CD4-positive, alpha-beta memory T cell (primary cell): ENCODE results near the gene SLC7A7. TPM values are rescaled to one million over a fixed set of nuclear protein-coding genes. Genes with fewer than 3 reads are reported as not detected.

ENCODE experiments used
- CTCF ChIA-PET: fragments of 350-600 bp; sonication (Branson Sonifier 250); formaldehyde crosslinking; loops from one replicate; lab custom pipeline; 2021; ENCODE audit warnings: inconsistent platforms; ENCODE audit not compliant: partially characterized antibody; lab: Charles Lee
- POLR2A ChIA-PET: fragments of 350-600 bp; sonication (Branson Sonifier 250); formaldehyde crosslinking; loops from one replicate; lab custom pipeline; 2021; ENCODE audit not compliant: partially characterized antibody; lab: Charles Lee
- DNase-seq, 5 donors: peaks; one replicate each; pipeline versions ENCODE4 v3.0.0 to v3.0.0-alpha.2; 2020 to 2022; ENCODE audit warnings: mixed read lengths in 1 of 5
- H3K27ac ChIP-seq: one replicate; pipeline ENCODE4 v1.7.0; 2013; ENCODE audit warnings: low read depth, low read length
- H3K27me3 ChIP-seq: 2 replicates; pipeline ENCODE4 v1.7.0; 2013; ENCODE audit warnings: mild to moderate bottlenecking, low read length, moderate library complexity; ENCODE audit not compliant: insufficient read depth
- H3K36me3 ChIP-seq: 2 replicates; pipeline ENCODE4 v1.7.0; 2013; ENCODE audit warnings: mild to moderate bottlenecking, low read length, moderate library complexity; ENCODE audit not compliant: insufficient read depth
- H3K4me1 ChIP-seq: 2 replicates; pipeline ENCODE4 v1.7.0; 2013; ENCODE audit warnings: mild to moderate bottlenecking, low read length, moderate library complexity; ENCODE audit not compliant: insufficient read depth
- H3K4me3 ChIP-seq, 2 donors: one replicate each; pipeline ENCODE4 v1.7.0; 2013; ENCODE audit warnings: low read length in 2 of 2, mild to moderate bottlenecking in 1 of 2
- H3K9me3 ChIP-seq, 2 donors: one replicate each; pipeline ENCODE4 v1.7.0; 2013; ENCODE audit warnings: low read length in 2 of 2, control low read depth in 1 of 2; ENCODE audit not compliant: control insufficient read depth in 1 of 2
- H3K27ac Mint-ChIP-seq, 7 donors: one replicate each; pipeline ENCODE4 v1.8.0; 2020 to 2021; ENCODE audit warnings: mixed read lengths in 7 of 7, mild to moderate bottlenecking in 6 of 7, inconsistent platforms in 3 of 7, moderate library complexity in 3 of 7
- H3K27me3 Mint-ChIP-seq, 2 donors: one replicate each; pipeline ENCODE4 v1.8.0; 2020 to 2021; ENCODE audit warnings: mixed read lengths in 2 of 2
- H3K36me3 Mint-ChIP-seq, 2 donors: one replicate each; pipeline ENCODE4 v1.8.0; 2020 to 2021; ENCODE audit warnings: mixed read lengths in 2 of 2, inconsistent platforms in 1 of 2, mild to moderate bottlenecking in 1 of 2
- H3K4me1 Mint-ChIP-seq, 4 donors: one replicate each; pipeline ENCODE4 v1.8.0; 2020 to 2021; ENCODE audit warnings: mixed read lengths in 4 of 4, mild to moderate bottlenecking in 1 of 4
- H3K4me3 Mint-ChIP-seq, 8 donors: one replicate each; pipeline ENCODE4 v1.8.0; 2020 to 2021; ENCODE audit warnings: mixed read lengths in 8 of 8, mild to moderate bottlenecking in 7 of 8, moderate library complexity in 6 of 8, inconsistent platforms in 3 of 8
- H3K9me3 Mint-ChIP-seq, 8 donors: one replicate each; pipeline ENCODE4 v1.8.0; 2020 to 2021; ENCODE audit warnings: mixed read lengths in 8 of 8, mild to moderate bottlenecking in 5 of 8, inconsistent platforms in 3 of 8, moderate library complexity in 1 of 8
- intact Hi-C: fragments of 100-400 bp; cut with micrococcal nuclease; formaldehyde crosslinking; loops from one replicate; pipeline ENCODE4 v1.15.1; 2023
- polyA plus RNA-seq, 2 donors: library from polyadenylated mRNA; unstranded; fragments of 300-500 nt; fragmentation: Illumina TruSeq; gene quantifications; one replicate each; pipeline ENCODE4 v1.2.3, GENCODE V29; 2021
- total RNA-seq, 2 experiments: library from RNA; stranded (reverse); gene quantifications; one replicate each; pipeline ENCODE4 v1.2.3, GENCODE V29; 2021

The SLC7A7 gene
- total and polyA plus RNA-seq, 4 experiments from 2014 or later = 0.21 to 1.5 (median 0.72) TPM

DNA sequence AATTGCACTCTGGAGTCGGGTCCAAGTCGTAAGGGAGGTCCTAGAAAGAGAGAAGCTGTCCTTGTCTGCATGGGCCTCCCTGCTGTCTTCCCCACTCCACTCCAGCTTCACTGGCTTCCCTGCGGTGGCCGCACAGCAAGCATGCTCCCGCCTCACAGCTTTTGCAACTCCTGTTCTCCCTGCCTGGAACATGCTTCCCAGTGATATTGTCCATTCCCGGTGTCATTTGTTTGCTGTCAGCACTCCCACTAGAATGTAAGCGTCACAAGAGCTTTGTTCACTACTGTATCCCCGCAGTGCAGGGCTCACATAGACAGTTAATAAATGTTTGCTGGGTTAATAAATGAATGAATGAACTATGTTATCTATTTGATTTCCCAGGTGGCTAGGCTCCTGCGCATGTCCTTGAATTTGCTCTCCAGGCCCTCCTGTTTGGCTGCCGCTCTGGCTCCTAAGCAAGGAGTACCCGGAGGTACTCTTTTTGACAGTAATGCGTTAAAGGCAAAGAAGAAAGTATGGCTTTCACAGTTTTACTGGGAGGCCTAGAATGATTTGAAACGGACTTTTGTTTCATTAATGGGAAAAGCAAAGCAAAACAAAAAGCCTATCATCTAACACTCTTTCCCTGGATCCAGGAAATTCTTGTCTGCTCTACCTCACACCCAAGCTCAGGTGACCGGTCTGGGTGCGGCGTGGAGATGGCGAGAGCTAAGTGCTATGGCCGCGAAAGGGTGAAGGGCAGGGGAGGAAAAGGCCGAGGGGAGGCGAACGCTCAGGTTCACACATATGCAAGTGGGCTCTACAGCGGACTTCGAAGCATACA is 6.2 kb upstream of the SLC7A7 start:
- POLR2A ChIA-PET = interaction anchor here (2.5 kb wide), 1 partner anchor 98 kb away, joined by 9 read pairs; the partner anchor contains the start of gene RBM23
- intact Hi-C loops = loop anchor here (5.0 kb wide), 1 partner anchor 236 kb away; the partner anchor contains the start of gene CDH24
- peaks cover 6 to 22% (median 12%) of the 10 kb centered on the region in 4 donors for H3K4me1 Mint-ChIP-seq

DNA sequence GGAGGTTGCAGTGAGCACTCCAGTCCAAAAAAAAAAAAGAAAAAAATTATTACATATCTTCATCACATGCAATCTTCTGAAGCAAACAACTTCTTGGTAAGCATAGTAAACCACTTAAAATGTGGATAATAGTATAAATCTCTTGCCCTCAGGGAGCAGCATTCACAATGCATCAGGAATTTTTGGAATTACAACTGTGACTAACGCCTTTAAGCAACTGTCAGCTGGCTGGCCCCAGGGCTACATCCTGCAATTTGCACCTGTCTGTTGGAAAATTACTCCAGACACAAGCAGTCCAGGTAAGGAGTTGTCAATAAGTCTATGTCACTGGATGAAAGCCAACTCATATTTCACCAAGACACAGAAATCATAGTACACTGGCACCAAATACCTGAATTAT is 5.5 kb upstream of the SLC7A7 start:
- Histone ChIP-seq H3K27ac (no peak overlapping the region), H3K9me3 (no peaks in the 10 kb centered on the region), H3K36me3 (no peaks in the 10 kb centered on the region), H3K4me1 (peaks cover 7% of the 10 kb centered on the region), H3K4me3 (no peak overlapping the region), H3K27me3 (no peaks in the 10 kb centered on the region)
- ChIA-PET CTCF (interaction anchor here (1.1 to 13.9 kb wide), 5 partner anchors 36 to 250 kb away, joined by 4 to 403 read pairs (median 38); partner anchors contain the start of gene LRP10), POLR2A (no interaction called here)
- Mint-ChIP-seq H3K27ac (no peak overlapping the region), H3K27me3 (peaks cover 6 to 16% of the 10 kb centered on the region in 2 donors), H3K36me3 (no peaks in the 10 kb centered on the region), H3K4me1 (peaks cover 8 to 23% (median 12%) of the 10 kb centered on the region in 4 donors), H3K4me3 (peak overlapping the region in 1 of 8 donors; percentile 25), H3K9me3 (no peaks in the 10 kb centered on the region)
- DNase-seq = no peak
- intact Hi-C loops = loop anchor here (5.0 kb wide), 1 partner anchor 237 kb away; the partner anchor contains the start of gene CDH24

More for the DNA sequence above, 6.2 kb upstream of the SLC7A7 start:
- CTCF ChIA-PET = interaction anchor here (0.6 to 13.9 kb wide), 10 partner anchors 10 to 1599 kb away, joined by 4 to 403 read pairs (median 19); partner anchors contain the start of genes DAD1, LRP10 and MMP14
- no peak overlapping the region for H3K4me3 ChIP-seq
- no peaks in the 10 kb centered on the region for H3K9me3 ChIP-seq
- H3K4me3 Mint-ChIP-seq = peak overlapping the region in 2 of 8 donors; percentile 39 to 62
- H3K36me3 Mint-ChIP-seq = no peaks in the 10 kb centered on the region
- H3K27me3 Mint-ChIP-seq = peaks cover 6 to 16% of the 10 kb centered on the region in 2 donors
- no peaks in the 10 kb centered on the region for H3K36me3 ChIP-seq
- no peak for DNase-seq
- no peak overlapping the region for H3K27ac ChIP-seq
- no peak overlapping the region for H3K27ac Mint-ChIP-seq
- H3K4me1 ChIP-seq = peaks cover 7% of the 10 kb centered on the region
- no peaks in the 10 kb centered on the region for H3K27me3 ChIP-seq
- H3K9me3 Mint-ChIP-seq = no peaks in the 10 kb centered on the region

GRCh38 chr14:22819151-22819988 is 4.1 kb upstream of the SLC7A7 start:
- H3K27ac Mint-ChIP-seq = no peak overlapping the region
- intact Hi-C loops = no loop called here
- H3K4me1 ChIP-seq = peaks cover under 1% of the 10 kb centered on the region
- peaks cover 5 to 16% of the 10 kb centered on the region in 2 donors for H3K27me3 Mint-ChIP-seq
- H3K4me3 ChIP-seq = no peak overlapping the region
- peaks cover 8 to 23% (median 9%) of the 10 kb centered on the region in 4 donors for H3K4me1 Mint-ChIP-seq
- POLR2A ChIA-PET = interaction anchor here (0.6 to 1.1 kb wide), 2 partner anchors 11 to 248 kb away, joined by 3 to 4 read pairs; no protein-coding TSS in a partner anchor
- H3K27ac ChIP-seq = no peak overlapping the region
- no peaks in the 10 kb centered on the region for H3K36me3 ChIP-seq
- H3K9me3 Mint-ChIP-seq = no peaks in the 10 kb centered on the region
- no peaks in the 10 kb centered on the region for H3K9me3 ChIP-seq
- CTCF ChIA-PET = interaction anchor here (0.8 to 13.9 kb wide), 7 partner anchors 8 to 906 kb away, joined by 3 to 403 read pairs (median 4); partner anchors contain the start of genes AJUBA and LRP10
- no peak overlapping the region for H3K4me3 Mint-ChIP-seq
- H3K36me3 Mint-ChIP-seq = no peaks in the 10 kb centered on the region
- no peak for DNase-seq
- H3K27me3 ChIP-seq = no peaks in the 10 kb centered on the region

GRCh38 chr14:22814373-22814772 is 862 bp downstream of the SLC7A7 start:
- H3K4me3 ChIP-seq = no peak overlapping the region
- no peaks in the 10 kb centered on the region for H3K9me3 ChIP-seq
- CTCF ChIA-PET = interaction anchor here (1.6 to 1.8 kb wide), 2 partner anchors 9 to 244 kb away, joined by 4 to 9 read pairs; no protein-coding TSS in a partner anchor
- H3K36me3 ChIP-seq = no peaks in the 10 kb centered on the region
- H3K27me3 ChIP-seq = no peaks in the 10 kb centered on the region
- no peaks in the 10 kb centered on the region for H3K9me3 Mint-ChIP-seq
- H3K4me3 Mint-ChIP-seq = no peak overlapping the region
- no peak for DNase-seq
- H3K27ac Mint-ChIP-seq = no peak overlapping the region
- peaks cover 0 to 12% (median 3%) of the 10 kb centered on the region in 4 donors for H3K4me1 Mint-ChIP-seq
- H3K36me3 Mint-ChIP-seq = no peaks in the 10 kb centered on the region
- POLR2A ChIA-PET = no interaction called here
- no peaks in the 10 kb centered on the region for H3K4me1 ChIP-seq
- intact Hi-C loops = no loop called here
- peaks cover 3% of the 10 kb centered on the region in 2 donors for H3K27me3 Mint-ChIP-seq
- H3K27ac ChIP-seq = no peak overlapping the region

- Mint-ChIP-seq H3K9me3 (no peaks in the 10 kb centered on the region), H3K4me3 (no peak overlapping the region), H3K27me3 (peaks cover under 1 to 3% of the 10 kb centered on the region in 2 donors), H3K27ac (no peak overlapping the region), H3K4me1 (peaks cover 0 to 12% (median 3%) of the 10 kb centered on the region in 4 donors), H3K36me3 (no peaks in the 10 kb centered on the region)
- H3K4me3 ChIP-seq = no peak overlapping the region
- H3K4me1 ChIP-seq = no peaks in the 10 kb centered on the region
- H3K9me3 ChIP-seq = no peaks in the 10 kb centered on the region
- H3K27ac ChIP-seq = no peak overlapping the region
- intact Hi-C loops = no loop called here
- POLR2A ChIA-PET = no interaction called here
- no peaks in the 10 kb centered on the region for H3K27me3 ChIP-seq
- CTCF ChIA-PET = interaction anchor here (0.8 to 1.1 kb wide), 3 partner anchors 11 to 91 kb away, joined by 3 read pairs; no protein-coding TSS in a partner anchor
- no peak for DNase-seq
- no peaks in the 10 kb centered on the region for H3K36me3 ChIP-seq
These were observed 2.1 kb downstream of the SLC7A7 start for GRCh38 chr14:22813145-22813544.

DNA sequence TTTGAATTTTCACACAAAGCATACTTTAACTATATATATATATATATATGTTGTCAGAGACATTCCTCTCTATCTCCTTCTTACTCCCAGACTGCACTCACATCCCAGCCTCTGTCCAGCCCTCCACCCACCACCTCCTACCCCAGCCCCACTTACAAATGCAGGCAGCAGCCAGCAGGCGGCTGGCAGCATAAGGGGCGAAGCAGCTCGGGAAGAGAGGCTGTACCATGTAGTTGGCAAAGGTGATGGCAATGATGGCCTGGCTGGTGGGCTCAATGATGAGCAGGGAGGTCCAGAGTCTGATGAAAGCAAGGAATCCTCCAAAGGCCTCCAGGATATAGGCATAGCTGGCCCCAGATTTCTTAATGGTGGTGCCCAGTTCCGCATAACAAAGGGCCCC is 2.5 kb downstream of the SLC7A7 start:
- peaks cover 1 to 3% of the 10 kb centered on the region in 2 donors for H3K27me3 Mint-ChIP-seq
- Histone ChIP-seq H3K27me3 (no peaks in the 10 kb centered on the region), H3K4me1 (no peaks in the 10 kb centered on the region), H3K9me3 (no peaks in the 10 kb centered on the region), H3K4me3 (no peak overlapping the region), H3K27ac (no peak overlapping the region), H3K36me3 (no peaks in the 10 kb centered on the region)
- POLR2A ChIA-PET = no interaction called here
- H3K27ac Mint-ChIP-seq = no peak overlapping the region
- H3K4me1 Mint-ChIP-seq = peaks cover 0 to 12% (median 3%) of the 10 kb centered on the region in 4 donors
- no peaks in the 10 kb centered on the region for H3K9me3 Mint-ChIP-seq
- H3K36me3 Mint-ChIP-seq = no peaks in the 10 kb centered on the region
- CTCF ChIA-PET = interaction anchor here (0.8 to 1.1 kb wide), 3 partner anchors 11 to 91 kb away, joined by 3 read pairs; no protein-coding TSS in a partner anchor
- DNase-seq = no peak
- intact Hi-C loops = no loop called here
- no peak overlapping the region for H3K4me3 Mint-ChIP-seq
